GM12872 (cell line): ENCODE measurements around the gene NDUFS3.

ENCODE experiments used
- TF ChIP-seq, protein P1 (sequence below): IDR thresholded peaks from 3 replicates; pipeline ENCODE4 v1.5.1; 2011; ENCODE audit warnings: low read depth, mild to moderate bottlenecking, low read length, moderate library complexity; ENCODE audit not compliant: insufficient read depth

NDUFS3 gene

DNA sequence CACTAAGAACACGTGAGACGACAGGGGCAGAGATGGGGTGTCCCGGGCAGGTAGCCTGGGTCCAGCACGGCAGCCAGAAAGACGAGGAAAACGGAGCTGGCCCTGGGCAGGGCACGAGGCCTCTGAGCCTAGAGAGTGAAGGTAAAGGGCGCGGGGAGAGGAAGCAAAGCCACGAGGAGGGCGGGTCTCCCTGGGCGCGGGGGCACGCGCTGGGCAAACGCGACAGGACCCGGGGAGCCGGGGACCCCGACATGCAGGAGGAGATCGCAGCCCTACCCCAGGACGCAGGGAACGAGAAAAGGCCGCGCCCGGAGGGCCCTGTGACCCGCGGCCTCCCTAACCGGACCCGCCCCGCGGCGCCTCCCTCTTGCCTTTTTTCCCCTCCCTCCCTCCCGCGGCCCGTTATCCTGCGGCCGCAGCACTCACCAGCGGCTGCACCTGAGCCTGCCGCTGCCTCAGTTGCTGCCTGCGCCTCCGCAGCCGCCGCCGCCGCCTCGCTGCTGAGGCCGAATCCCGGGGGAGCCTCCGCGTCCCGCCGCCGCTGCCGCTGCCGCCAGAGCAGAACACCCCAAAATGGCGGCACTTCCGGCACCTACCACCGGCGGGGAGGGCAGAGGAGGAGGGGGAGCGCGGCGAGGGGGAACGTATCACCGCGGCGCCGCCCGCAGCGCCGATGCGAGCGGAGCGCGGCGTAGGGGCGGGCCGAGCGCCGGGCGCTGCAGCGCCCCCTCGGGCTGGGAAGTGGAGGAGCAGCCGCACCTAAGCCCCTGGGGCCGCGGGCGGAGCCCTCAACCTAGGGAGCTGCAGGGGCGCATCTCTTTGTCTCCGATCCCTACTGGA lies 26.1 kb upstream of the NDUFS3 start, which contains the start of gene CELF1:
Gene CELF1 (minus strand): TSS at position 567 of the 840 bp plus-strand sequence. CDS start 53,609 bp downstream, outside the sequence.
- TF ChIP-seq, protein P1, sequence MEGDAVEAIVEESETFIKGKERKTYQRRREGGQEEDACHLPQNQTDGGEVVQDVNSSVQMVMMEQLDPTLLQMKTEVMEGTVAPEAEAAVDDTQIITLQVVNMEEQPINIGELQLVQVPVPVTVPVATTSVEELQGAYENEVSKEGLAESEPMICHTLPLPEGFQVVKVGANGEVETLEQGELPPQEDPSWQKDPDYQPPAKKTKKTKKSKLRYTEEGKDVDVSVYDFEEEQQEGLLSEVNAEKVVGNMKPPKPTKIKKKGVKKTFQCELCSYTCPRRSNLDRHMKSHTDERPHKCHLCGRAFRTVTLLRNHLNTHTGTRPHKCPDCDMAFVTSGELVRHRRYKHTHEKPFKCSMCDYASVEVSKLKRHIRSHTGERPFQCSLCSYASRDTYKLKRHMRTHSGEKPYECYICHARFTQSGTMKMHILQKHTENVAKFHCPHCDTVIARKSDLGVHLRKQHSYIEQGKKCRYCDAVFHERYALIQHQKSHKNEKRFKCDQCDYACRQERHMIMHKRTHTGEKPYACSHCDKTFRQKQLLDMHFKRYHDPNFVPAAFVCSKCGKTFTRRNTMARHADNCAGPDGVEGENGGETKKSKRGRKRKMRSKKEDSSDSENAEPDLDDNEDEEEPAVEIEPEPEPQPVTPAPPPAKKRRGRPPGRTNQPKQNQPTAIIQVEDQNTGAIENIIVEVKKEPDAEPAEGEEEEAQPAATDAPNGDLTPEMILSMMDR: peak; percentile 82

DNA sequence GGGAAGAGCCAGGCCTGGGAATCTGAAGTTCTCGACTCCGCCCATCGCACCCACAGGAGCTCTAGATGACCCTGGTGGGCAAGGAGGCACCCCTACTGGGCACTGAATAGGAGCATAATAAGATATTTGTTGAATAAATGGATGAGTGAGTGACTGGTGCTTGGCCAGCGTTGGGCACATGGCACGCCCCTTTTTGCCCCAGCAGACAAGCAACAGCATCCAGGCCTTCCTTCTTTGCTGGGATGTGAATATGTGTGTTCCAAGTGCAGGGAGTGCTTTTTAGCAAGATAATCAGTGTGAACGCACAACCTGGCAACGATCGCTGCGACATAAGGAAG lies 25.5 kb upstream of the NDUFS3 start:
- TF ChIP-seq, protein P1: no peak

DNA sequence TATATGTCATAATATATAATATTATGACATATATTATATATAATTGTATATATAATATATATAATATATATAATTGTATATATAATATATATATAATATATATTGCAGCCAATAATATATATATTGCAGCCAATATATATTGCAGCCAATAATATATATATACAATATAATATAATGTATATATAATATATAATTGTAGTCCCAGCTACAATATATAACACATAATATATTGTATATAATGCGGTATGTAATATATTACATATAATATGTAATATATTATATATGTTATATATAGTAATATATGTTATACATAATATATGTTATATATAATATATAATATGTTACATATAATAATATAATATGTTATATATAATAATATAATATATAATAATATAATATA lies 20.2 kb upstream of the NDUFS3 start:
- TF ChIP-seq, protein P1: no peak

DNA sequence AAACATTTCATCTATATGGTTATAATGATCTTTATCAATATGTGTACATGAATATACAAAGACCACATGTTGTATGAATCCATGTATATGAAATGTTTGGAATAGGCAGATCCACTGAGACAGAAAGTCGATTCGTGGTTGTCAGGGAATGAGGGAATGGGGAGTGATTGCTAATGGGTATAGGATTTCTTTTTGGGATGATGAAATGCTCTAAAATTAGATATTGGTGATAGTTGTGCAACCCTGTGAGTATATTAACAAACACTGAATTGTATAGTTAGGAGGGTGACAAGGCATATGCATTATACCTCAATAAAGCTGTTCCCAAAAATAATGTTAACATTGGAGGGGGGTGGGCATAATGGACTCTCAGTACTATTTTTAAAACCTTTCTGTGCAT lies 18.4 kb upstream of the NDUFS3 start:
- TF ChIP-seq, protein P1: no peak

DNA sequence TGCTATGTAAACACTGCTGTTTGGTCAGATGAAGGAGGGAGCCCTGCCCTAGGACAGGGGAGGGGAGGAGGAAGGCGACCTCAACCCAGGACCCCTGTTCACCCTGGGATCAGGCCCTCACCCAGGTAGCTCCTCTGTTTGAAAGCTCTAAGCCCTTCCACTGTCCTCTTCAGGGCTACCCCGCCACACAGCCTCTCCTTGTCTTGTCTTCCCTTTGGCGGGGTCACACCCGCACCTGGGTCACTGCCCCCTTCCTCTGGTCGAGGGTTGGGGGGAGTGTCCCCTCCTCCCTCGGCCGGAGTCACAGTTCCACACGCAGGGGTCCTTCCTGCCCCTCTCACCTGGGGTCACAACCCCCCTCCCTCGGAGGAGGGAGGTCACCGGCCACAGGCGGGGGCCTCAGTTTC lies 13.9 kb upstream of the NDUFS3 start:
- TF ChIP-seq, protein P1: no peak

DNA sequence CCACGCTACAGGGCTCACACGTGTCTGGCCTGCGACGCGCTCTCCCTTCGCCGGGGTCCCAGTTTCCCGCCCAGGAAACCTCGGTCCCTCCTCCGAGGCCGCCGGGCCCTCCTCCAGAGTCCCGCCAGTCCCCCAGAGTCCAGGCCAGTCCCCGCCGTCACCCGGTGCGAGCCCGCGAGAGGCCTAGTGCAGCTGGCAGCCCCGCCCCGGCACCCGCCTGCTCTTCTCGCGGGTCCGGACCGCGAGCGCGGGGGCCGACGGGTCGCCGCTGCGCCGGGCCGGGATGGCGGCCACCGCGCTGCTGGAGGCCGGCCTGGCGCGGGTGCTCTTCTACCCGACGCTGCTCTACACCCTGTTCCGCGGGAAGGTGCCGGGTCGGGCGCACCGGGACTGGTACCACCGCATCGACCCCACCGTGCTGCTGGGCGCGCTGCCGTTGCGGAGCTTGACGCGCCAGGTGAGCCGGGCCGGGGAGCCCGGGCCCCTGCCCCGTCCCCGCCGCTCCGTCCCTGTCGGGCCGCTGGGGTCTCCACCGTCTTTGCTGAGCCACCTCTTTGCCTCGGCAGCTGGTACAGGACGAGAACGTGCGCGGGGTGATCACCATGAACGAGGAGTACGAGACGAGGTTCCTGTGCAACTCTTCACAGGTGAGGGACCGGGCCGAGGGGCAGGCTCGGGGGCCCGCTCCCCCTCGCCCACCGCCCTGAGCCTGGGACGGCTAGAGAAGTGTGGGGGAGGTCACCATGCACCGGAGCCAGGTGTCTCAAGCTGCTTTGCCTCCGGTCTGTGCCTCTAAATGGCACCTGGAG lies 13.3 kb upstream of the NDUFS3 start, which contains the start of gene PTPMT1:
Gene PTPMT1 (plus strand): TSS at position 260 of the 809 bp plus-strand sequence. CDS start 24 bp downstream, at position 284.
- TF ChIP-seq, protein P1: no peak

DNA sequence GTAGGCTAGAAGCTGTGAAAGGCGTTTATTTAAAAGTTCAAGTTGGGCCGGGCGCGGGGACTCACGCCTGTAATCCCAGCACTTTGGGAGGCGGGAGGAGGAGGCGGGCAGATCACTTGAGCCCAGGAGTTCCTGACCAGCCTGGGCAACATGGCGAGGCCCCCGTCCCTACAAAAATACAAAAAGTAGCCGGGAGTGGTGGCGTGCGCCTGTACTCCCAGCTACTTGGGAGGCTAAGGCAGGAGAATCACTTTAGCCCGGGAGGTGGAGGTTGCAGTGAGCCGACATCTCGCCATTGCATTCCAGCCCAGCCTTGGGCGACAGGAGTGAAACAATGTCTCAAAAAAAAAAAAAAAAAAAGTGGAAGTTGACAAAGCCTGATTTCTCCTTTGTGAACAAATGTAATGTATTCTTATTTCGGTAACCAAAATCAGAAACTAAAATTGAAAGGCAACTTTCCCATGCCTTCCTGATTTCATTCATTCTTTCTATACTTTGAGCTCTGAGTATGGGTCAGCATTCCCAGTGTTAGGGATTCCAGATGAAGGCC lies 12.7 kb upstream of the NDUFS3 start:
- TF ChIP-seq, protein P1: no peak
